ENCODE measurements around the gene EPHA5.

Gene EPHA5

GRCh38 chr4:65654976-65655375 is 15.3 kb downstream of the EPHA5 start:
- no peak for TF ChIP-seq GATA3 (IDR thresholded peaks at IDR 0.05; ENCODE audit: low read depth, low read length)
- no peak for TF ChIP-seq GATA2 (IDR thresholded peaks at IDR 0.05; ENCODE audit: low read depth, low read length)

- no peak for TF ChIP-seq GATA3 (IDR thresholded peaks at IDR 0.05; ENCODE audit: low read depth, low read length)
- no peak for TF ChIP-seq GATA2 (IDR thresholded peaks at IDR 0.05; ENCODE audit: low read depth, low read length)
Measured at GRCh38 chr4:65653740-65654361, 16.4 kb downstream of the EPHA5 start.

- TF ChIP-seq GATA3 (IDR thresholded peaks at IDR 0.05; ENCODE audit: low read depth, low read length), result no peak
- TF ChIP-seq GATA2 (IDR thresholded peaks at IDR 0.05; ENCODE audit: low read depth, low read length), result no peak
Measured at GRCh38 chr4:65651751-65652150, 18.5 kb downstream of the EPHA5 start.

- TF ChIP-seq GATA2 (IDR thresholded peaks at IDR 0.05; ENCODE audit: low read depth, low read length) (no peak), GATA3 (IDR thresholded peaks at IDR 0.05; ENCODE audit: low read depth, low read length) (no peak)
Measured at GRCh38 chr4:65651031-65651430, 19.3 kb downstream of the EPHA5 start.

- TF ChIP-seq GATA2 (IDR thresholded peaks at IDR 0.05; ENCODE audit: low read depth, low read length) (no peak), GATA3 (IDR thresholded peaks at IDR 0.05; ENCODE audit: low read depth, low read length) (no peak)
Measured at GRCh38 chr4:65646136-65646535, 24.2 kb downstream of the EPHA5 start.

GRCh38 chr4:65645185-65645584 is 25.1 kb downstream of the EPHA5 start:
- TF ChIP-seq GATA3 (IDR thresholded peaks at IDR 0.05; ENCODE audit: low read depth, low read length) (no peak), GATA2 (IDR thresholded peaks at IDR 0.05; ENCODE audit: low read depth, low read length) (no peak)

- no peak for TF ChIP-seq GATA3 (IDR thresholded peaks at IDR 0.05; ENCODE audit: low read depth, low read length)
- TF ChIP-seq GATA2 (IDR thresholded peaks at IDR 0.05; ENCODE audit: low read depth, low read length), result no peak
Measured at GRCh38 chr4:65635051-65635821, 35.1 kb downstream of the EPHA5 start.

GRCh38 chr4:65624651-65625050 is 45.6 kb downstream of the EPHA5 start:
- no peak for TF ChIP-seq GATA3 (IDR thresholded peaks at IDR 0.05; ENCODE audit: low read depth, low read length)
- TF ChIP-seq GATA2 (IDR thresholded peaks at IDR 0.05; ENCODE audit: low read depth, low read length), result no peak

- TF ChIP-seq GATA2 (IDR thresholded peaks at IDR 0.05; ENCODE audit: low read depth, low read length), result no peak
Measured at GRCh38 chr4:65623506-65623905, 46.8 kb downstream of the EPHA5 start.

GRCh38 chr4:65617416-65617815 is 52.9 kb downstream of the EPHA5 start:
- TF ChIP-seq GATA3 (IDR thresholded peaks at IDR 0.05; ENCODE audit: low read depth, low read length) (no peak), GATA2 (IDR thresholded peaks at IDR 0.05; ENCODE audit: low read depth, low read length) (no peak)

- TF ChIP-seq GATA2 (IDR thresholded peaks at IDR 0.05; ENCODE audit: low read depth, low read length) (no peak), GATA3 (IDR thresholded peaks at IDR 0.05; ENCODE audit: low read depth, low read length) (no peak)
Measured at GRCh38 chr4:65604515-65604914, 65.8 kb downstream of the EPHA5 start.

- no peak for TF ChIP-seq GATA2 (IDR thresholded peaks at IDR 0.05; ENCODE audit: low read depth, low read length)
- TF ChIP-seq GATA3 (IDR thresholded peaks at IDR 0.05; ENCODE audit: low read depth, low read length), result no peak
Measured at GRCh38 chr4:65600656-65601055, 69.6 kb downstream of the EPHA5 start.

GRCh38 chr4:65599340-65599739 is 70.9 kb downstream of the EPHA5 start:
- TF ChIP-seq GATA2 (IDR thresholded peaks at IDR 0.05; ENCODE audit: low read depth, low read length), result no peak
- TF ChIP-seq GATA3 (IDR thresholded peaks at IDR 0.05; ENCODE audit: low read depth, low read length), result no peak

GRCh38 chr4:65597697-65598096 is 72.6 kb downstream of the EPHA5 start:
- TF ChIP-seq GATA3 (IDR thresholded peaks at IDR 0.05; ENCODE audit: low read depth, low read length), result no peak
- TF ChIP-seq GATA2 (IDR thresholded peaks at IDR 0.05; ENCODE audit: low read depth, low read length), result no peak

- no peak for TF ChIP-seq GATA2 (IDR thresholded peaks at IDR 0.05; ENCODE audit: low read depth, low read length)
Measured at GRCh38 chr4:65592089-65592488, 78.2 kb downstream of the EPHA5 start.
